Measurements from ENCODE around the gene UBXN1.
"Not testable (repeated sequence)": the region's sequence is repeated elsewhere in the genome, so short reads cannot be mapped to it uniquely, and the experiment has no call there.

The UBXN1 gene

DNA sequence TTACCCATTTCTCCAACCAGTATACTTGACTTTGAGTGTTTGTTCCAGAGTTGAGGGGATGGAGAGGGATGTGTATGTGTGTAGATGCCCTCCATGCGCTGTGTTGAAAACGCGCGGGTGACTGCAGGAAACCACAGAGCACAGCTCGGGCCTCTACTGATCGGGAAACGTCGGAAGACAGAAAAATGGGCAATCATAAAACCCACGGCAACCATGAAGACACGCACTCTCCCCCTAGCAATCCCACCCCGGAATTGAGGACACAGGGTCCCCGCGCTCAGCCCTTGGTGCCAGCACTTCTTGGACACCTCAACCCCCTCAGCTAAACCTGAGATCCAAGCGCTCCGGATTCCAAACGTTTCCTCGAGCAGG is 7.7 kb downstream of the UBXN1 start:
- DNase-seq, result no peak

DNA sequence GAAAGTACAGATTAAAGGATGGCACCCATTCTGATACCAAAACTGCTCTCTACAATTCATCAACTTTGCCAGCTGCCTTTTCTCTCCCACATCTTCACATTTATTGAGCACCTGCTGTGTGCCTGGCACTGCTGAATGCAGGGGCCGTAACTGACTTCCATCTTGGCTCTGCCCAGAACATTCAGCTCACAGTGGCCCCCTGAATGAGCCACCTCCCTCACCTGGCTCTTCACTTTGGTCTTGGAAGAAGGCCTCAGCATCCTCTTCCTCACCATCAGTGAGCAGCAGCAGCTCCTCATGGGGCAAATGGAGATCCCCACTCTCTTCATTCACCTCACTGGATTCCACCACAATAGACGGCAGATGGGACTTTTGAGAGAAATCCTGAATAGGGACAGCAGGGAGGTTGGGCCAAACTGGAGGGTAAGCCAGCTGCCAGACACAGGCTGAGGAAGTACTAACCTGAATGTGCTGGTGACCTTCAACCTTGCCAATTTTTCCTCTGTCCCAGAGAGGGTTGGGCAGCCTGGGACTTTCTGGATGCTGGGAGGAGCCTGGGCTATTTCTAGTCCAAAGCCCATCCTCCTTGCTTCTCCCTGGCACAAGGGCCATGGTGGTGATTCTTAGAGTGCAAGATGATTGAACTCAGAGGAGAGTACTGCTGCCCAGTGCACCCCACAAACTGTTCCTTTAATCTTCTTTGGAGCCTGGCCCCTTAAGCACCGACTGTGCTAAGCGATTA is 9.3 kb downstream of the UBXN1 start:
- DNase-seq, result no peak

- no peak for DNase-seq
These were observed 11.4 kb downstream of the UBXN1 start for GRCh38 chr11:62667460-62667859.

DNA sequence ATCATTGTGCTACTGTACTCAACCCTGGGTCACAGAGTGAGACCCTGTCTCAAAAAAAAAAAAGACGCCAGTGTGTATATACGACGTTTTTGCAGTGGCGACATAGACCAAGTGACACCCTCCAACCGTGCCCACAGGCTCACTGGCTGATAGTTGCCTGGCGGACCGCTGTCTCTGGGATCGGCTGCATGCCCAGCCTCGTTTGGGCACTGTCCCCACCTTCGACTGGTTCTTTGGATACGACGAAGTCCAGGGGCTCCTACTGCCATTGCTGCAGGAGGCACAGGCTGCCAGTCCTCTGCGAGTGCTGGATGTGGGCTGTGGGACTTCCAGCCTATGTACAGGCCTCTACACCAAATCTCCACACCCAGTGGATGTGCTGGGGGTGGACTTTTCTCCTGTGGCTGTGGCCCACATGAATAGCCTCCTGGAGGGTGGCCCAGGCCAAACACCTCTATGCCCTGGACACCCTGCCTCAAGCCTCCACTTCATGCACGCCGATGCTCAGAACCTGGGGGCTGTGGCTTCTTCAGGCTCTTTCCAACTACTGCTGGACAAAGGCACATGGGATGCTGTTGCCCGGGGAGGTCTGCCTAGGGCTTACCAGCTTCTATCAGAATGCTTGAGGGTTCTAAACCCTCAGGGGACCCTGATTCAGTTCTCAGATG is 12.5 kb downstream of the UBXN1 start:
- DNase-seq, result no peak

- peak in 1 of 2 experiments; percentile 31 for DNase-seq
These were observed 13.1 kb downstream of the UBXN1 start for GRCh38 chr11:62665599-62666258.

- DNase-seq, result peak; percentile 51 to 75
These were observed 13.7 kb downstream of the UBXN1 start, which contains the start of the genes C11orf98 and CSKMT for GRCh38 chr11:62665075-62665598. TSS of gene C11orf98 (minus strand) at chr11:62665210. CDS start at chr11:62665169, 41 bp downstream. TSS of gene CSKMT (plus strand) at chr11:62665312. CDS start at chr11:62665880, 568 bp downstream.

DNA sequence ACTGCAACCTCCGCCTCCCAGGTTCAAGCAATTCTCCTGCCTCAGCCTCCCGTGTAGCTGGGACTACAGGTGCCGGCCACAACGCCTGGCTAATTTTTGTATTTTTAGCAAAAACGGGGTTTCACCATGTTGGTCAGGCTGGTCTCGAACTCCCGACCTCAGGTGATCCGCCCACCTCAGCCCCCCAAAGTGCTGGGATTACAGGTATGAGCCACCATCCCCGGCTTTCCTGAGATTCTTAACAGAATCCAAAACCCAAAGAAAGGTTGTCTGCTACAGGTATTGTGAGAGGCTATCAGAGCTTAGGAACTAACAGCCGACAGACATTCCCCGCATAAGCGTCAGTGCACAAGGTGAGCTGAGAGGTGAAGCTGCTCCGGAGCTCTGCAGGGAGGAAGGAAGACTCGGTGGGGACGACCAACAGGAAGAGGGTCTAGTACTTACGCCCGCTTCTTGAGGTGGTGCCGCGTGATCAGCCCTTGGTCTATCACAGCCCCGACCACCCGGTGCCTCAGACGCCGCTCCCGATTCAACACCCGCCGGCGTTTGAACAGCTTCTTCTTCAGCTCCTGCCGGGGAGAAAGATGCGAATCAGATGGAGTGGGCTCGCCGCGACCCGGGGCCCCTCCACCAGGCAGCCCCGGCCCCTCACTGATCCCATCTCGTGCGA is 14.3 kb downstream of the UBXN1 start:
- no peak for DNase-seq

DNA sequence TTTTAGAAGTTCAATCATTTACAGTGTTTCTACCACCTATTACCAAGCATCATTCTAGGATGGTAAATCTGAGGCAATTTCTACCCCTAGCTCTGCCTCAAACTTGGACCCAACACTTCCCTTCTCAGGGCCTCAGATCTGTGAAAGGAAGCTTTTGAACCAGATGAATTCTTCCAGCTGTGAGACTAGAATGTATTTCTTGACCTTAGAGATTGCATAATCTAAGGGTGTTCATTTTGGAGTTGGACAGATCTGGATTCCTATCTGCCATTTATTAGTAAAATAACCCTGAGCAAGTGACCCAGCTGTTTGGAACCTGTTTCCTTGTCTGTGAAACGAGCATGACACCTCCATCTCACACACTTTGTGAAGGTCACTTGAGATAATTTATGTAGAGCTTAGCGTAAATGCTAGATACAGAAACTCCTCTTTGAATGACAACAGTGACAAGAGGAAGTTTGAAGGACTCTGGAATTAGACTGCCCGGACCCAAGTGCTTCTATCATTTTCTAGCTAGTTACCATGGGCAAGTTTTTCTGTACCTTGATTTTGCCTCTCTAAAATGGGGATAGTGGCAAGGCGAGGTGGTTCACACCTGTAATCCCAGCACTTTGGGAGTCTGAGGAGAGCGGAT is 22.0 kb downstream of the UBXN1 start:
- DNase-seq, result no peak

GRCh38 chr11:62654297-62654696 is 24.6 kb downstream of the UBXN1 start:
- no peak for DNase-seq

DNA sequence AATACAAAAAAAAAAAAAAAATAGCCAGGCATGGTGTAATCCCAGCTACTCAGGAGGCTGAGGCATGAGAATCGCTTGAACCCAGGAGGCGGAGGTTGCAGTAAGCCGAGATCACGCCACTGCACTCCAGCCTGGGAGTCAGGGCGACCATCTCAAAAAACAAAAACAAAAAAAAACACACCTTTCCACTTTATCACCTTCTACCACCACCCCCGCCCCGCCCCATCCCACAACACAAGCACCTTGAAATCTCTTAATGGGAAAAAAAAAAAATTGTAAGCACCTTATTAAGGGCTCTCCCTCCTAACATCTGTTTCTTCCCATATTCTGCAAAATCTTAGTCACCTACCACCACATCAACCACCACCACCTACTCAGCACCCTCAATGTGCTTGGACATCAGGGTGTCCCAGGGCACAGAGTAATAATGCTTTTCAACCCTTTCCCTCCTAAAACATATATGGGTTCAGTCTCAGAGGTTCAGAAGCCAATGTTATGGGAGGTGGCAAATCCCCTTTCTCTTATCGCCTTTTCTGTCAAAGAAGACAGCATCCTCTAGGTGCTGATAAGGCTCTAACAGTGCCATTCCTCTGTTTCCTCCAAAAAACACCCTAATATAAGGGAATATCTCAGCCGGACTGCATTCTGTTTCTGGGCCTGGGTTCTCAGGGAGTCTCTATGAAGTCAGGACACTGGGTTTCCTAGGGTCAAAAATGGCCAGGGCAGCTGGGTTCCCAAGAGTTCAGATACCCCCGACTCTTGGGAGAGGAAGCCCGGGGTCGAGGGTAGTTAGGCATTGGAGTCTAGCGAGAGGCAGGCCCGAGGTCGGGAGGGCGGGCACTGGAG is 26.5 kb downstream of the UBXN1 start:
- no peak for DNase-seq

GRCh38 chr11:62650283-62650682 is 28.6 kb downstream of the UBXN1 start:
- not testable (repeated sequence) for DNase-seq

DNA sequence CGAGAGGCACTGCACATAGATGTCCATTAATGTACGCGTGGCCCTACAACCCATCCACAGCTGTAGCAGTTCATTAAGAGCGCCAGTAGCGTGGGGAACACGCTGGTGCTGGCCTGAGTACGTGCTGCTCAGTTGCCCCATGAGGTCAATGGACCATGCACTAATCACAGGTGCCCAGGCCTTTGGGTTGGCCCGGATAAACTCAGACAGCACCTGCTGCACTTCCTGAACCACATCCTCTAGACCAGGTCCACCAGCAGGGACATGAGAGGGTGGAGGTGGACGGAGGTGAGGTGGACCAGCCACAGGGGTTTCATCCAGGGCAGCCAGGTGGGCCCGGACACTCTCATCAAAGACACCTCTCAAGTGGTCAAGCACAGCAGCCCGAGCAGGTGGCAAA is 29.4 kb downstream of the UBXN1 start:
- no peak for DNase-seq

- DNase-seq, result no peak
These were observed 29.9 kb downstream of the UBXN1 start for GRCh38 chr11:62648967-62649364.

GRCh38 chr11:62648185-62648966 is 30.5 kb downstream of the UBXN1 start:
- no peak for DNase-seq

DNA sequence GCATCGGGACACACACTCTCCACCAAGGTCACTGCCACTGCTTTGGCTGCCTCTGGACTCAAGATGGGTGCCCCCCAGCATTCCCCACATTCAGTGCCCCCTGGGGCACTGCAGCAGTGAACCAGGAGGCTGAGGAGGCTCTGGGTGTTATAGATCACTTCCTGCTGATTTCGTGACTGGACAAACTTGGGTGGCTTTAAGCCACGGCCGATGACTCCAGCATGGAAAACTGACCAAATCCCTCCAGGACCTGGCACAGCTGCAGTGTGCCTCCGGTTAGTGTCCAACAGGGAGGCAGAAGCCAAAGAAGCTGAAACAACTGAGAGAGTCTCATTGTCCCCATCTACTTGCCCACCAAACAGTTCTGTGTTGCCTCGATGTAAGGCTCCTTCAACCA is 31.3 kb downstream of the UBXN1 start:
- no peak for DNase-seq

GRCh38 chr11:62646825-62647608 is 31.9 kb downstream of the UBXN1 start:
- DNase-seq, result no peak

GRCh38 chr11:62645946-62646824 is 32.7 kb downstream of the UBXN1 start, which contains the start of gene GANAB:
TSS of gene GANAB (minus strand) at chr11:62646613. CDS start at chr11:62646599, 14 bp downstream.
- DNase-seq, result peak; percentile 69 to 91

GRCh38 chr11:62645671-62645945 is 33.3 kb downstream of the UBXN1 start:
- DNase-seq, result no peak

DNA sequence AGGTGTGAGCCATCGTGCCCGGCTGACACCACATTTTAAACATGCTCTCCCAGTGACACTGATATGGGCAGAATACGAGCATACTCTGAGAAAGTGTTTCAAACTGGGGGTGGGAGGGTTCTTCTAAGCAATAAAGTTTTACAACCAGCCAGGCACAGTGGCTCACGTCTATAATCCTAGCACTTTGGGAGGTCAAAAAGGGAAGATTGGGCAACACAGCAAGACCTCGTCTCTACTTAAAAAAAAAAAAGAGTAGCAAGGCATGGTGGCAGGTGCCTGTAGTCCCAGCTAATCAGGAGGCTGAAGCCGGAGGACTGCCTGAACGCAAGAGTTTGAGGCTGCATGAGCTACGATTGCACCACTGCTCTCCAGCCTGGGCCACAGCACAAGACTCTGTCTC is 34.7 kb downstream of the UBXN1 start:
- no peak for DNase-seq

Data from cerebellar nuclear complex (tissue), 1 donor.